Epithelial cell of proximal tubule (primary cell): Measurements from ENCODE around the gene C15orf40. TPM values are rescaled to one million over a fixed set of nuclear protein-coding genes. Genes with fewer than 3 reads are reported as not detected.
"Not testable (repeated sequence)": the region's sequence is repeated elsewhere in the genome, so short reads cannot be mapped to it uniquely, and the experiment has no call there.

ENCODE experiments used
- DNase-seq: peaks from one replicate; pipeline ENCODE4 v3.0.0-alpha.2; 2011; ENCODE audit warnings: low read depth
- H3K4me3 ChIP-seq: 2 replicates; pipeline ENCODE4 v1.5.1; 2011; ENCODE audit warnings: low read depth, mild to moderate bottlenecking, low read length
- total RNA-seq: library from RNA; depleted of rRNA; stranded (reverse); fragments of >200 nt; gene quantifications from 2 replicates; pipeline ENCODE4 v1.2.3, GENCODE V29; 2015
- TF ChIP-seq, protein P1 (sequence below): conservative IDR thresholded peaks from 2 replicates; pipeline ENCODE4 v1.5.1; 2012; ENCODE audit warnings: low read depth, mild to moderate bottlenecking, low read length

C15orf40 gene
- total RNA-seq, 1 donor from 2014 or later = 19.2 TPM

- no peak for DNase-seq
- H3K4me3 ChIP-seq = no peak overlapping the region
- TF ChIP-seq, protein P1, sequence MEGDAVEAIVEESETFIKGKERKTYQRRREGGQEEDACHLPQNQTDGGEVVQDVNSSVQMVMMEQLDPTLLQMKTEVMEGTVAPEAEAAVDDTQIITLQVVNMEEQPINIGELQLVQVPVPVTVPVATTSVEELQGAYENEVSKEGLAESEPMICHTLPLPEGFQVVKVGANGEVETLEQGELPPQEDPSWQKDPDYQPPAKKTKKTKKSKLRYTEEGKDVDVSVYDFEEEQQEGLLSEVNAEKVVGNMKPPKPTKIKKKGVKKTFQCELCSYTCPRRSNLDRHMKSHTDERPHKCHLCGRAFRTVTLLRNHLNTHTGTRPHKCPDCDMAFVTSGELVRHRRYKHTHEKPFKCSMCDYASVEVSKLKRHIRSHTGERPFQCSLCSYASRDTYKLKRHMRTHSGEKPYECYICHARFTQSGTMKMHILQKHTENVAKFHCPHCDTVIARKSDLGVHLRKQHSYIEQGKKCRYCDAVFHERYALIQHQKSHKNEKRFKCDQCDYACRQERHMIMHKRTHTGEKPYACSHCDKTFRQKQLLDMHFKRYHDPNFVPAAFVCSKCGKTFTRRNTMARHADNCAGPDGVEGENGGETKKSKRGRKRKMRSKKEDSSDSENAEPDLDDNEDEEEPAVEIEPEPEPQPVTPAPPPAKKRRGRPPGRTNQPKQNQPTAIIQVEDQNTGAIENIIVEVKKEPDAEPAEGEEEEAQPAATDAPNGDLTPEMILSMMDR = no peak
Measured at GRCh38 chr15:83014205-83014653, 2.8 kb upstream of the C15orf40 start.

DNA sequence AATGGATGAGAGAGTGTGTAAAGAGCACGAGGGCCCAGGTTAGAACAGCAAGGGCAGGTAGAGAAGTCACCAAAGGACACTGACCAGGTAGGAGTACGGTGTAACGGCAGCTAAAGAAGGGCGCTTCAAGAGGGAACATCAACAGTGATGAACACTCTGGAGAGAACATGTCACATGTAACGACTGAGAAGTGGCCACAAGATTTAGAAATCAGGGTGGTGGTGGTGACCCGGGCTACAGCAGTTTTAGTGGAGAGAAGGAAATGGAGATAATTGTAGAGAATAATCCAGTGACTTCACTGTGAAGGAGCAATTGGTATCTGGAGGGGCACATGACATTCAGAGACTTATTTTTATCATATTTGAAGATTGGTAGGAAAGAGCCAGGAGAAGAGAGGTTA is 1.2 kb upstream of the C15orf40 start:
- DNase-seq = no peak
- no peak overlapping the region for H3K4me3 ChIP-seq
- TF ChIP-seq, protein P1 = no peak

DNA sequence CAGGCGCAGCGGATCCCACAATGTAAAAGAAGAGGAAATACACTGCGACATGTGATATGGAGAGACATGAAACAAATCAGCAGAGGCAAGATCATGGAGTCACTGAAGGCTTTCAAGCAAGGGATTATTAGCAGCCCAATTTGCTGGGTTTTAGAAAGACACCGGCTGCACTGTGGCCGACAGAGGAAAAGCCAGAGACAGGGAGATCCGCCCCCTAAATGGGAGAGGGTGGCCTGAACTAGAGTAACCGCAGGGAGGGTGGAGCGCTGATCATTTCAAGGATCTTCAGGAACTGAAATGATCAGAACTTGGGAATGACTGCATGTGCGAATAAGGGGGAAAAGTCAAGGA is 612 bp upstream of the C15orf40 start:
- H3K4me3 ChIP-seq = peak overlapping the region; percentile 79
- no peak for DNase-seq
- TF ChIP-seq, protein P1 = no peak

DNA sequence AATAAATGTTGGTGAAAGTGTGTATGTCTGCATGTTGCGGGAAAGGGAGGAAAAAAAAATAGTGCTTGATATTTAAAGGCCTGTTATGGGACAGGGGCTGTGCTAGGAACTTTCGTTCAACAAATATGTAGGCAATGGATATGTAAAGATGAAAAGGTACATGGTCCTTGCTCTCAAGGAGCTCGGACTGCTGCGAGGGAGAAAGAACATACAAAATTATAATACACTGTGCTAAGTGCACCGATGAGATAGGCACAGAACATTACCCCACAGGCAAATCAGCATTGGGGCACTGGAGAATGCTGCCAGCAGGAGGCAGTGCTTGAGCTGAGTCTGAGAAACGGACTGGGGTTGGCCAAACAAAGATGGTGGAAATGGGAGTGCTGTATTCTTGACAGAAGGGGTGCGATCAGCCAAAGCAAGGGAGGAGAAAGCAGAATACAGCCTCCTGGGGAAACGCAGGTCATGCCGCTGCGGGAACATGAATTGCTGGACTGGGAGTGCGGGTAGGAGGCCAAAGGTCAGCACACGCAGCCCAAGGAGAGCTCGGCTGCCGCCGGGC is 649 bp downstream of the C15orf40 start:
- peak; percentile 37 for DNase-seq
- TF ChIP-seq, protein P1 = peak; percentile 96
- H3K4me3 ChIP-seq = peak overlapping the region; percentile 79

- H3K4me3 ChIP-seq, DNase-seq: not testable (repeated sequence)
Measured at GRCh38 chr15:83000672-83001031, 10.8 kb downstream of the C15orf40 start.

GRCh38 chr15:82999905-83000671 is 11.4 kb downstream of the C15orf40 start:
- peak overlapping the region; percentile 29 for H3K4me3 ChIP-seq
- peak; percentile 33 for DNase-seq
- TF ChIP-seq, protein P1 = peak; percentile 75

- TF ChIP-seq, protein P1 = no peak
- DNase-seq = no peak
- H3K4me3 ChIP-seq = no peak overlapping the region
Measured at GRCh38 chr15:82999426-82999825, 12.0 kb downstream of the C15orf40 start.
